Tibial nerve (tissue), 4 donors: ENCODE data around the gene MAPK8. TPM values are rescaled to one million over a fixed set of nuclear protein-coding genes. Genes with fewer than 3 reads are reported as not detected.

ENCODE experiments used
- DNase-seq, 2 donors: peaks; one replicate each; pipeline ENCODE4 v3.0.0-alpha.2; 2019; ENCODE audit warnings: low spot score in 2 of 2
- H3K27ac ChIP-seq, 4 donors: fragments of 200-600 bp; sonication (generic) in 3 of 4; one replicate each; pipeline ENCODE4 v1.5.1; 2017 to 2019; ENCODE audit warnings: mild to moderate bottlenecking in 1 of 4
- H3K27me3 ChIP-seq, 2 donors: fragments of 200-600 bp; sonication (generic) in 1 of 2; one replicate each; pipeline versions ENCODE4 v1.5.1 to v1.6.0; 2017 to 2019
- H3K36me3 ChIP-seq, 3 donors: fragments of 200-600 bp; sonication (generic); one replicate each; pipeline ENCODE4 v1.5.1; 2018 to 2019
- H3K4me1 ChIP-seq, 4 donors: fragments of 200-600 bp; sonication (generic) in 3 of 4; one replicate each; pipeline ENCODE4 v1.5.1; 2017 to 2019
- H3K4me3 ChIP-seq, 4 donors: fragments of 200-600 bp; sonication (generic) in 3 of 4; one replicate each; pipeline ENCODE4 v1.5.1; 2017 to 2019; ENCODE audit warnings: mild to moderate bottlenecking in 1 of 4, moderate library complexity in 1 of 4
- H3K9me3 ChIP-seq, 4 donors: fragments of 200-600 bp; sonication (generic) in 3 of 4; one replicate each; pipeline ENCODE4 v1.5.1; 2017 to 2019
- CTCF ChIP-seq, 5 experiments: fragments of 200-600 bp in 3 of 5; fragments of 450-650 bp in 2 of 5; sonication (generic) in 3 of 5; IDR thresholded peaks; one replicate each; pipeline ENCODE4 v1.5.1; 2016 to 2019; ENCODE audit warnings: antibody characterized with exemption in 5 of 5, mild to moderate bottlenecking in 3 of 5, moderate library complexity in 2 of 5
- EP300 ChIP-seq, 2 donors: sonication (generic); formaldehyde crosslinking; IDR thresholded peaks; one replicate each; pipeline ENCODE4 v1.6.1; 2017; ENCODE audit warnings: antibody characterized with exemption in 2 of 2, mild to moderate bottlenecking in 1 of 2
- POLR2A ChIP-seq, 2 donors: fragments of 450-650 bp; IDR thresholded peaks; one replicate each; pipeline ENCODE4 v1.6.1; 2017; ENCODE audit warnings: antibody characterized with exemption in 2 of 2, mild to moderate bottlenecking in 2 of 2, moderate library complexity in 2 of 2
- WGBS, 2 donors: methylation state at CpG; one replicate each; pipeline ENCODE4 v1.1.5; 2018; 5-methylcytosine and 5-hydroxymethylcytosine counted together
- total RNA-seq, 4 donors: library from RNA; depleted of rRNA; stranded (reverse); fragments of >200 nt; gene quantifications; one replicate each; pipeline ENCODE4 v1.1.0, GENCODE V29; 2016

Gene MAPK8
- total RNA-seq, 4 donors from 2014 or later = 53.4 to 65.6 (median 62.2) TPM

GRCh38 chr10:48462482-48463020, 156.1 kb downstream of the MAPK8 start:
- 79 to 80% methylated on average over 5 of the region's 5 CpGs for WGBS, 2 donors
- no peak for DNase-seq
- Histone ChIP-seq H3K36me3 (no peaks in the 10 kb centered on the region), H3K4me3 (no peak overlapping the region), H3K27me3 (peaks cover 0 to 14% of the 10 kb centered on the region in 2 donors), H3K9me3 (no peaks in the 10 kb centered on the region), H3K27ac (no peak overlapping the region), H3K4me1 (peaks cover 0 to 4% (median 0%) of the 10 kb centered on the region in 4 donors)
- TF ChIP-seq EP300 (IDR thresholded peaks at IDR 0.05) (no peak), POLR2A (IDR thresholded peaks at IDR 0.05) (no peak), CTCF (IDR thresholded peaks at IDR 0.05) (no peak)

- Histone ChIP-seq H3K27me3 (peaks cover 0 to 20% of the 10 kb centered on the region in 2 donors), H3K4me1 (peaks cover 0 to 4% (median 0%) of the 10 kb centered on the region in 4 donors), H3K36me3 (no peaks in the 10 kb centered on the region), H3K4me3 (no peak overlapping the region), H3K9me3 (no peaks in the 10 kb centered on the region), H3K27ac (no peak overlapping the region)
- no peak for TF ChIP-seq CTCF (IDR thresholded peaks at IDR 0.05)
- TF ChIP-seq POLR2A (IDR thresholded peaks at IDR 0.05) = no peak
- TF ChIP-seq EP300 (IDR thresholded peaks at IDR 0.05) = no peak
- WGBS, 2 donors = 49 to 57% methylated on average over 8 of the region's 8 CpGs
- DNase-seq = no peak
Observed at GRCh38 chr10:48463318-48464003, 157.0 kb downstream of the MAPK8 start.

- Histone ChIP-seq H3K27ac (no peak overlapping the region), H3K9me3 (no peaks in the 10 kb centered on the region), H3K4me3 (no peak overlapping the region), H3K4me1 (peaks cover 0 to 4% (median 0%) of the 10 kb centered on the region in 4 donors), H3K27me3 (peaks cover 0 to 20% of the 10 kb centered on the region in 2 donors), H3K36me3 (no peaks in the 10 kb centered on the region)
- DNase-seq = no peak
- 82 to 87% methylated on average over 9 of the region's 9 CpGs for WGBS, 2 donors
- TF ChIP-seq EP300 (IDR thresholded peaks at IDR 0.05) (no peak), POLR2A (IDR thresholded peaks at IDR 0.05) (no peak), CTCF (IDR thresholded peaks at IDR 0.05) (no peak)
Observed at GRCh38 chr10:48464121-48464870, 157.8 kb downstream of the MAPK8 start.

- no peaks in the 10 kb centered on the region for H3K36me3 ChIP-seq
- H3K4me3 ChIP-seq = no peak overlapping the region
- H3K9me3 ChIP-seq = no peaks in the 10 kb centered on the region
- 67 to 76% methylated on average over 19 of the region's 27 CpGs for WGBS, 2 donors
- peaks cover 0 to 20% of the 10 kb centered on the region in 2 donors for H3K27me3 ChIP-seq
- DNase-seq = no peak
- TF ChIP-seq CTCF (IDR thresholded peaks at IDR 0.05) (no peak), EP300 (IDR thresholded peaks at IDR 0.05) (no peak), POLR2A (IDR thresholded peaks at IDR 0.05) (no peak)
- H3K27ac ChIP-seq = no peak overlapping the region
- peaks cover 0 to 4% (median 0%) of the 10 kb centered on the region in 4 donors for H3K4me1 ChIP-seq
Observed at GRCh38 chr10:48464871-48465736, 158.6 kb downstream of the MAPK8 start.
